GM06990 (cell line): ENCODE results near the gene ARHGAP8.

Experiments
- DNase-seq: peaks from one replicate; pipeline ENCODE4 v3.0.0-alpha.2; 2011; ENCODE audit not compliant: insufficient read length; ENCODE audit errors: extremely low read depth
- H3K27me3 ChIP-seq: replicated peaks from 2 replicates; pipeline ENCODE4 v1.6.0; 2011; ENCODE audit warnings: low read length; ENCODE audit not compliant: control insufficient read depth, insufficient read depth
- H3K36me3 ChIP-seq: 2 replicates; pipeline ENCODE4 v1.5.1; 2011; ENCODE audit warnings: low read length; ENCODE audit not compliant: control insufficient read depth, insufficient read depth
- H3K4me3 ChIP-seq: replicated peaks from 2 replicates; pipeline ENCODE4 v1.5.1; 2011; ENCODE audit warnings: low read depth, mild to moderate bottlenecking, control low read depth, low read length
- TF ChIP-seq, protein P1 (sequence below): IDR thresholded peaks from 2 replicates; pipeline ENCODE4 v1.5.1; 2011; ENCODE audit warnings: low read length, control low read depth, mild to moderate bottlenecking, inconsistent platforms; ENCODE audit not compliant: insufficient read depth, poor library complexity, severe bottlenecking

Gene ARHGAP8

DNA sequence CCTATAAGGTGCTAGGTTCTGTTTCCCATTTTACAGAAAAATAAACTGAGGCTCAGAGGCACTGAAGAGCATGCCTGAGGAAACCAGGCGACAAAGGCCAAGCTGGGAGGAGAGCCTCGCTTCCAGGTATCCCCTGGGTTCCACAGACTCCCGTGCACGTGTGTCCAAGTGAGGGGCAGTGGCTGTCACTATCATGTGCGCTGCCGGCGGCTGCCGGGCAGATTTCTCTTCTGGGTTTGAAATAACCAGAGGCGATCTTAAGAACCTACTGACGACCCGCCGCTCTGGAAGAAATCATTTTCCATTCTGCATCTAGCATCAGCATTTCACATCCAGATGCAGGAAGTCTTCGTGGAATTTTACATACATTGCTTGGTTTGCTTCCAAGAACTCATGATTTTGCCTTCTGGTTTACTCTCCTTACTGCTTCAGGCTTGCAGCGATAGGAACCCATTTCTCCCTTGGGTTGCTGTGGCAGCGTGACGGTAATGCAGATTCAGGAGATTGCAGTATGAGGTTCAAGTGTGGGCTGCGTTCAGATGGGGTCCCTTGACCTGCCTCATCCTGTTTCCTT is 28.6 kb downstream of the ARHGAP8 start:
- TF ChIP-seq, protein P1, sequence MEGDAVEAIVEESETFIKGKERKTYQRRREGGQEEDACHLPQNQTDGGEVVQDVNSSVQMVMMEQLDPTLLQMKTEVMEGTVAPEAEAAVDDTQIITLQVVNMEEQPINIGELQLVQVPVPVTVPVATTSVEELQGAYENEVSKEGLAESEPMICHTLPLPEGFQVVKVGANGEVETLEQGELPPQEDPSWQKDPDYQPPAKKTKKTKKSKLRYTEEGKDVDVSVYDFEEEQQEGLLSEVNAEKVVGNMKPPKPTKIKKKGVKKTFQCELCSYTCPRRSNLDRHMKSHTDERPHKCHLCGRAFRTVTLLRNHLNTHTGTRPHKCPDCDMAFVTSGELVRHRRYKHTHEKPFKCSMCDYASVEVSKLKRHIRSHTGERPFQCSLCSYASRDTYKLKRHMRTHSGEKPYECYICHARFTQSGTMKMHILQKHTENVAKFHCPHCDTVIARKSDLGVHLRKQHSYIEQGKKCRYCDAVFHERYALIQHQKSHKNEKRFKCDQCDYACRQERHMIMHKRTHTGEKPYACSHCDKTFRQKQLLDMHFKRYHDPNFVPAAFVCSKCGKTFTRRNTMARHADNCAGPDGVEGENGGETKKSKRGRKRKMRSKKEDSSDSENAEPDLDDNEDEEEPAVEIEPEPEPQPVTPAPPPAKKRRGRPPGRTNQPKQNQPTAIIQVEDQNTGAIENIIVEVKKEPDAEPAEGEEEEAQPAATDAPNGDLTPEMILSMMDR: no peak
- H3K27me3 ChIP-seq: no peaks in the 10 kb centered on the region; the same call in 1 of the 2 replicates
- no peak for DNase-seq
- H3K36me3 ChIP-seq: no peaks in the 10 kb centered on the region
- no peak overlapping the region for H3K4me3 ChIP-seq

DNA sequence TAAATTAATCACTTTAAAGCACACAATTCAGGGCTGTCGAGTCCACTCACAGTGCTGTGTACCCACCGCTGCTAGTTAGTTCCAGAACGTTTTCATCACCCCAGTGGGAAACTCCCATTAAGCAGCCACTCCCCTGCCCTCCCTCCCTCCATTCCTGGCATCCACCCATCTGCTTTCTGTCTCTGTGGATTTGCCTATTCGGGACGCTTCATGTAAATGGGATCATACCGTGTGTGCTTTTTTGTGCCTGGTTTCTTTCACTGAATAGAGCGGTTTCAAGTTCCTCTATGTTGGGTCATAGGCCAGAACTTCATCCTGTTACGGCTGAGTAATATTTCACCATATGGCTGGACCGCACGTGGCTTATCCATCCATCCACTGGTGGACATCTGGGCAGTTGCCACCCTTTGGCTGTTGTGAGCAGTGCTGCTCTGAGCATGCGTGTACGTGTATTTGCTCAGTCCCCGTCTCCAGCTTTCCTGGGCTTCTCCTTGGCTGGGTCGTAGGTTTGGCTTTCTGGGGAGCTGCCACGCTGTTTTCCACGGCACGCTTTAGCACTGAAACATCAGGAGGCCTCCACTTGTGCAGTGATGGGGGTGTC is 30.1 kb downstream of the ARHGAP8 start:
- TF ChIP-seq, protein P1: no peak
- Histone ChIP-seq H3K27me3 (no peaks in the 10 kb centered on the region; the same call in 1 of the 2 replicates), H3K4me3 (no peak overlapping the region), H3K36me3 (no peaks in the 10 kb centered on the region)
- no peak for DNase-seq

DNA sequence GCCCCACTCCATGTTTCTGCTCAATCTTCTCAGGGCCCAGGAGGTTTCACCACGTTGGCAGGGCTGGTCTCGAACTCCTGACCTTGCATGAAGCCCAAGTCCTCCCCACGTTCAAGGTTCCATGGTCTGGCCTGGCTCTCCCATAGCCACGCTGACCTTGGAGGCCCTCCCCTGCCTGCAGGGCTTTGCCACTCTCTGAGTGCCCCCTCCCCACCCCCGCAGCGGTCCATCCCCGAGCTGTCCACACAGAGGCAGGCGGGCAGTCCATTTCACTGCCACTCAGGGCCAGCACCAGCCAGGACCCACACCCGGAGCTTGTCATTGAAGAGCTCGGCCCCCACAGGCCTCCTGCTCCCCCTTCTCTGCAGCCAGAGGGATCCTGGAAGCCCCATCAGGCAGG is 30.7 kb downstream of the ARHGAP8 start:
- DNase-seq: no peak
- Histone ChIP-seq H3K36me3 (no peaks in the 10 kb centered on the region), H3K4me3 (no peak overlapping the region), H3K27me3 (no peaks in the 10 kb centered on the region; the same call in 1 of the 2 replicates)
- TF ChIP-seq, protein P1: no peak

DNA sequence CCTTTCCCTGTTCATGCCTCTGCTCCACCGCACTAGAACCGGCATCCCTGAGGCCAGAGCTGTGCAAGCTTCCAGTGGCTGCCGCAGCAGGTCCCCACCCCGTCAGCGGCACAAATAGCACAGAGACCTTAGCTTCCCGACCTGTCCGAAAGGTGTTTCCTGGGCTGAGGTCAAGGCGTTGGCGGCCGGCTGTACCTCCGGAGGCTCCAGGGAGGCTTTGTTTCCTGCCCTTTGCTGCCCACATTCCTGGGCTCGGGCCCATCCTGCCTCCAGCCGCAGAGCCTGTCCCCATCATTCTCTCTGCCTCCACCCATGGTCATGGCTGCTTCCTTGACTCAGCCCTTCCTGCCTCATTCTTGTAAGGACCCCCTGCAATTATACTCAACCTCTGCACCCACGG is 31.2 kb downstream of the ARHGAP8 start:
- H3K36me3 ChIP-seq: no peaks in the 10 kb centered on the region
- H3K4me3 ChIP-seq: no peak overlapping the region
- H3K27me3 ChIP-seq: no peaks in the 10 kb centered on the region; the same call in 1 of the 2 replicates
- no peak for DNase-seq
- TF ChIP-seq, protein P1: no peak

DNA sequence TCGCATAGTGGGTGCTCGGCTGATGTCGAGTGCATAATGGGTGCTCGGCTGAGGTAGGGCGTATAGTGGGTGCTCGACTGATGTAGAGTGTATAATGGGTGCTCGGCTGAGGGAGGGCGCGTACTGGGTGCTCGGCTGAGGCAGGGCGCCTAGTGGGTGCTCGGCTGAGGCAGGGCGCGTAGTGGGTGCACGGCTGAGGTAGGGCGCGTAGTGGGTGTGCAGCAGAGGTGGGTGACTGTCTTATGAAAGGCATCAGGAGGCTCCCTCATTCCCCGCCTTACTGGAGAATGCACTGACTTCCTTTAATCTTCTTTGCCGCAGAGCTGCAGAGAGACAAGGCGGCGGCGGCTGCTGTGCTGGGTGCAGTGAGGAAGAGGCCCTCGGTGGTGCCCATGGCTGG is 33.8 kb downstream of the ARHGAP8 start:
- no peaks in the 10 kb centered on the region for H3K36me3 ChIP-seq
- H3K27me3 ChIP-seq: no peaks in the 10 kb centered on the region; the same call in 1 of the 2 replicates
- H3K4me3 ChIP-seq: no peak overlapping the region
- DNase-seq: no peak
- TF ChIP-seq, protein P1: no peak
